HG02610 (cell line): ENCODE measurements around the gene NOC2L.

Source experiments
- ATAC-seq: cut with Tn5 transposase; IDR thresholded peaks from one replicate; pipeline ENCODE4 v1.9.1; 2021; ENCODE audit warnings: mild to moderate bottlenecking, moderate library complexity; ENCODE audit not compliant: unreplicated experiment

NOC2L gene

DNA sequence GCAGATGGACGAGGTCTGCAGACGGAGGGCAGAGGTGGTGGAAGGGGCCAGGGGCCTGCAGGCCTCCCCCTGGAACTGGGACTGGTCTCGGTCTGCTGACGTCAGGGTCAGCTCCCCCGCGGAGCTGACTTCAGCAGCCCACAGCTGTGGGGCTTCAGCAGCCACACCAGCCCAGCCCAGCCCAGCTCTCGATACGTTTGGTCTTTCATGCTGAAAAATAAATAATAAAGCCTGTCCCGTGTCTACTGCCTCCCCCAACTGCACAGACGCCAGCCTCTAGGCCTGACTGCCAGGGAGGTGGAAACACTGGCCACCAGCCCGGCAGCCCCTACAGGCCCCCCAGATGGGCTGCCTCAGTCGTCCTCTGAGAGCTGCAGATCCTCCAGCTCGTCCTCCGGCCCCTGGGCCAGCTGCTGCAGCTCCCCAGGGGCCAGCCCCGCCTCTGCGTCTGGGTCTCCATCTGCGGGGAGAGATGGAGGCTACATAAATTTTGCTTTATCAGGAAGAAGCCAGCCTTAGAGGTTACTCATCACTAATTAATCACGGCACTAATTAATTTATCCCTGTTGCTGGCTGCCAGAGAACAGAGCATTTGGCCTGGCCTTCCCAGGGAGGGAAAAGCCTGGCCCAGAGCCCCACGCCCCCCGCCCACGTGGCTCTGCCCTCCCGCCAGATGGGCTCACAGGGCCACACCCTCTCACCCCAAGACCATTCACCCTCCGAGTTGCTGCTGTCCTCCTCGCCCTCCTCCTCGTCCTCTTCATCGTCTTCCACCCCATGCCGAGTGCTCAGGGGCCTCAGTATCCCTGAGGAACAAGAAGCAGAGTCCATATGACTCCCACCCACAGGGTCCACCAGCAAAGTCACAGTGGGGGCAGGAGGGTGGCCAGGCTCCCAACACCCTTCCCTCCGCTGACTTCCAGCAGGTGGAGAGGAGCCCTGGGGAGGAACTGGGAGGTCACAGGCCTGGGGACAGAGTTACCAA lies 14.4 kb downstream of the NOC2L start:
- ATAC-seq, result no peak

DNA sequence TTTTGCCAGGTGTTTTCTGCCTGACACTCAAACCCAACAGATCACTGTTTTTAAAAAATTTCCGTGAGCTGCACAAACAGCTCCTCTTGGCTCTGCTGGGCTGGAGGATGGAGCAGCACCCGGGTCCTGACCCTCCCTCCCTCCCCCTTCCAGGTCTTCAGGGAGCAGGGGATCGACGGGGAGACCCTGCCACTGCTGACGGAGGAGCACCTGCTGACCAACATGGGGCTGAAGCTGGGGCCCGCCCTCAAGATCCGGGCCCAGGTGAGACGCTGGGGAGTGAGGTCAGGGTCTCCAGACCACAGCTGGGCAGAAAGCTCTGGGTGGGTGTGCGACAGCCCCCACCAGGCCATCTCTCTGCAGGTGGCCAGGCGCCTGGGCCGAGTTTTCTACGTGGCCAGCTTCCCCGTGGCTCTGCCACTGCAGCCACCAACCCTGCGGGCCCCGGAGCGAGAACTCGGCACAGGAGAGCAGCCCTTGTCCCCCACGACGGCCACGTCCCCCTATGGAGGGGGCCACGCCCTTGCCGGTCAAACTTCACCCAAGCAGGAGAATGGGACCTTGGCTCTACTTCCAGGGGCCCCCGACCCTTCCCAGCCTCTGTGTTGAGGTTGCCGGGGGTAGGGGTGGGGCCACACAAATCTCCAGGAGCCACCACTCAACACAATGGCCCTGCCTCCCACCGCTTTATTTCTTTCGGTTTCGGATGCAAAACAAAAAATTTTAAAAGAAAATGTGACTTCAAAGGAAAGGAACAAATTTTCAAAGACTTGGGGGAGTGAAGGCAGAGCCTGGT lies 15.3 kb downstream of the NOC2L start:
- ATAC-seq, result no peak

DNA sequence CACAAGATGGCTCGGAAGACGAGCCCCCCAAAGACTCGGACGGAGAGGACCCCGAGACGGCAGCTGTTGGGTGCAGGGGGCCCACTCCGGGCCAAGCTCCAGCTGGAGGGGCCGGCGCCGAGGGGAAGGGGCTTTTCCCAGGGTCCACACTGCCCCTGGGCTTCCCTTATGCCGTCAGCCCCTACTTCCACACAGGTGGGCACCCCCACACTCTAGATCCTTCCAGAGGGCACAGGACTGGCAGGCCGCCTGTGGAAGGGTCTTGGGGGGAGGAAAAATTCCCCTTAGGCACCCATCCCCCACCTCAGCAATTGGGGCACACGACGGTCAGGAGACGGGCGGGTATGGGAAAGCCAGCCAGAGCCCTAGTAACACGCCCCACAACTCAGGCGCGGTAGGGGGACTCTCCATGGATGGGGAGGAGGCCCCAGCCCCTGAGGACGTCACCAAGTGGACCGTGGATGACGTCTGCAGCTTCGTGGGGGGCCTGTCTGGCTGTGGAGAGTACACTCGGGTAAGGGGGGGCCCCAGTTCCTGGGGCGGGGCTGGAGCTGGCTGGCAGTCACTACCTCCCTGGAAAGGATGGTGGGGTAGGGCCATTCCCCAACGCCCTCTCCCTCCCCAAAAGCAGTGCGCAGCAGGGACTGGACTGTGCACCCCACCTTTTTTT lies 16.1 kb downstream of the NOC2L start:
- ATAC-seq, result no peak

DNA sequence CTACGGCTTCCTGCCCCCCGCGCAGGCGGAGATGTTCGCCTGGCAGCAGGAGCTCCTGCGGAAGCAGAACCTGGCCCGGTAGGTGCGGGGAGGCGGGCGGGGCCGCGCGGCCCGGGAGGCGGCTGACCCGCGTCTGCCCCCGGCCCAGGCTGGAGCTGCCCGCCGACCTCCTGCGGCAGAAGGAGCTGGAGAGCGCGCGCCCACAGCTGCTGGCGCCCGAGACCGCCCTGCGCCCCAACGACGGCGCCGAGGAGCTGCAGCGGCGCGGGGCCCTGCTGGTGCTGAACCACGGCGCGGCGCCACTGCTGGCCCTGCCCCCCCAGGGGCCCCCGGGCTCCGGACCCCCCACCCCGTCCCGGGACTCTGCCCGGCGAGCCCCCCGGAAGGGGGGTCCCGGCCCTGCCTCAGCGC lies 16.6 kb downstream of the NOC2L start:
- ATAC-seq, result no peak

DNA sequence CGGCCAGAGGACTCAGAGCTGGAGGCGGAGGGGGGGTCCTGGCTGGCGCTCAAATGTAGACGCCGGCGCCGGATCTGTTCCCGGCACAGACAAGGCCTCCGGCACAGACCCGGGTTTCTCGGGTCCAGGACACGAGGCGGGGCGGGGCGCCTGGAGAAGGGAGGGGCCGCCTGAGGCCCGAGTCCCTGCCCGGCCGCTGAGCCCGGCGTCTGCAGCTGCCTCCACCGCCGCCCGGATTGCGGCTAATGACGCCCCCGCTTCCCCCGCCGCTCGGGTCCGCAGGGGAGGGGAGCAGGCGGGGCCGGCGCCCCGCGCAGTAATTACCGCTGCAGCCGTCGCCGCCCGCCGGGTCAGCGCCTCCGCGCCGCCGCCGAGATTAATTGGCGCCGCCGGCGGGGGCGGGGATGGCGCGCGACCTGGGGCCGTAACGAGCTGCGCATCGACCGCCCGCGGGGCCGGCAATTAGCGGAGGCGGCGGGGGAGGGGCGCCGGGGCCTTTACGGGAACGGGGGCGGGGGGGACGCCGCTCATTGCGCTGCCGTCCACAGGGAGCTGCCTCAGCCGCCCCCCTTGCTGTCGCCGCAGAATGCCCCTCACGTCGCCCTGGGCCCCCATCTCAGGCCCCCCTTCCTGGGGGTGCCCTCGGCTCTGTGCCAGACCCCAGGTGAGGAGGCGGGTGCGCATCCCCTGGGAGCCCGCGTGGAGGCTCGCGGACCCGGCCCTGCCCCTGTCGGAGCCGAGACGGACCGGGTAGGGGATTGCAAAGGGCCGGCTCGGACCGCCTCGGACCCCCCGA lies 17.3 kb downstream of the NOC2L start:
- ATAC-seq, result no peak

DNA sequence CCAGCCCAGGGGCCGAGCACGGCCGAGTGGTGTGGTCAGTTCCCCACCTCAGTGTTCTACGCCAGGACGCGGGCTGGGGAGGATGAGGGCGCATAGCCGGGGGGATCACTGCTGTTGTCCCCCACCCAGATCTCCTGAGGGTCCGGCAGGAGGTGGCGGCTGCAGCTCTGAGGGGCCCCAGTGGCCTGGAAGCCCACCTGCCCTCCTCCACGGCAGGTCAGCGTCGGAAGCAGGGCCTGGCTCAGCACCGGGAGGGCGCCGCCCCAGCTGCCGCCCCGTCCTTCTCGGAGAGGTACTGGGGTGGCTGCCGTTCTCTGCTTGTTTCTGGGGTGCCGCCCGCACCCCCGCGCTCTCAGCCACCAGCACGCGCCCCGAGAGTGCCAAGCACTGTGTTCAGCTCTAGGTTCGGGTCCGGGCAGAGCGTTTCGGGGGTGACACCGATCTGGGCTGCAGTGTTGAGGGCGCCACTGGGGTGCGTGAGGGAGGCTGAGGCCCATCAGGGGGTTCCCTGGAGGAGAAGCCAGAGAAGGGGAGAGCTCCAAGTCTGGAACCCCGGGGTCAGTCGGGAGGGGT lies 18.0 kb downstream of the NOC2L start:
- ATAC-seq, result no peak

DNA sequence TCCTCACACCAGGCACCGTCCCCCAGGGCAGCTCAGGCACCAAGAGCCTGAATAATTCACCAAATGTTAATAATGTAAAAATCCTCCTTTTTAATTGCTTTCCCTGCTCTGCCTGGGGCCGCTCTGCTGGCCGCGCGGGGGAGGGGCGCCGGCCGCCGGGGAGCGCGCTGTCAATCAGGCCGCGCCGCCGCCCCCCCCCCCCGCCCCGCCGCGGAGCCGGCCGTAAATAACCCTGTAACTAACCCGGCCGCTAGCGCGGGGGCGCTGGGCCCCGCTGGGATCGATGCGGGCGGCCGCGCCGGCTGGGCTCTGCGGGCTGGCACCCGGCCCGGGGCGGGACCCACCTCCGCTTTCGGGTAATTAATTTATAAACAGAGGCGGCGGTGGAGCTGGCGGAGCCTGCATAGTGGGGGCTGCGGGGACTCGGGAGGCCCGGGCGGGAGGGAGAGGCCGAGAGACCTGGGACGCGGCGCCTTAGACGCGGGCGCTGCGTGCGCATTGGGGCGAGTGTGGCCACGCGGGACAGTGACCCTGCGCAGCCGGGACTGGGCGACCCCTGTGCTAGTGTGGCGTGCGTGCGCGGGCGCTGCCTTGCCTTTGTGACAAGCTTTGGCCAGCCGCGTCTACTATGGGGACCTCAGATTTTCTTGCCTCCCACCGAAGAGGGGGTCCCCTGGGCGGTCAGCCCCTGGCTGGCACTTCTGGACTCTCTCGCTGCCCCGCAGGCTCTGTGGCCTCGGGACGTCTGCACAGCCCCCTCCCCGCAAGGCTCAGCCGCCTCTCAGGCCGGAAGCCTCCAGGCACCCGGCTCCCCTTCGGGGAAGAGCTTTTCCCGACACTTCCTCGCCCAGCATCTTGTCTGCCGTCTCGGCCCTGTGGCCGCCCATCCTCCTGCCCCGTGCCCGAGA lies 18.7 kb downstream of the NOC2L start:
- ATAC-seq, result no peak

DNA sequence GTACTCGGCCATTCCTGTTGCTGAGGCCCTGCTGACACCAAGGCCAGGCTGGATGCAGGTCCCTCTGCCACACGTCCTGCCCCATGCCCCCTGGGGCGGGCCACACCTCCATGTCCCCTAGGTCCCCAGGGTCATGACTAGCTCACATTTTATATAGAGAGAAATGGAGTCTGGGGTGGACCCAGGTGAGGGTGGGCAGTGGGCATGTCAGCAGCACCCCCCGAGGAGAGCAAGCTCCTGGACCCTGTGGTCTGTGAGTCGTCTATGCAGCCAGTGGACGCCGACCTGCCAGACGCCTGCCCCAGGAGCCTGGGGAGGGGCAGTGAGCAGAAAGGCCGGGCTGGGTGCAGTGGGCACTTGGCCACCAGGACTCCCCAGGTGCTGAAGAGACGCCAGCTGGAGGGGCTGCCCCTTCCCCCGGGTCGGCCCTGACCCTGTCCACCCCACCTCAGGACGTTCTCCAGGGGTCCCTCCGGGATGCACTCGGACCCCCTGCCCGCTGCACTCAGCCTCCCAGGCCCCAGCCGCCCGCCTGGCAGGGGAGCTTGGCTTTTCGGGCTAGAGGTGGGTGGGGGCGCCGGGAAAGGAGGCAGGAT lies 19.4 kb downstream of the NOC2L start:
- no peak for ATAC-seq

DNA sequence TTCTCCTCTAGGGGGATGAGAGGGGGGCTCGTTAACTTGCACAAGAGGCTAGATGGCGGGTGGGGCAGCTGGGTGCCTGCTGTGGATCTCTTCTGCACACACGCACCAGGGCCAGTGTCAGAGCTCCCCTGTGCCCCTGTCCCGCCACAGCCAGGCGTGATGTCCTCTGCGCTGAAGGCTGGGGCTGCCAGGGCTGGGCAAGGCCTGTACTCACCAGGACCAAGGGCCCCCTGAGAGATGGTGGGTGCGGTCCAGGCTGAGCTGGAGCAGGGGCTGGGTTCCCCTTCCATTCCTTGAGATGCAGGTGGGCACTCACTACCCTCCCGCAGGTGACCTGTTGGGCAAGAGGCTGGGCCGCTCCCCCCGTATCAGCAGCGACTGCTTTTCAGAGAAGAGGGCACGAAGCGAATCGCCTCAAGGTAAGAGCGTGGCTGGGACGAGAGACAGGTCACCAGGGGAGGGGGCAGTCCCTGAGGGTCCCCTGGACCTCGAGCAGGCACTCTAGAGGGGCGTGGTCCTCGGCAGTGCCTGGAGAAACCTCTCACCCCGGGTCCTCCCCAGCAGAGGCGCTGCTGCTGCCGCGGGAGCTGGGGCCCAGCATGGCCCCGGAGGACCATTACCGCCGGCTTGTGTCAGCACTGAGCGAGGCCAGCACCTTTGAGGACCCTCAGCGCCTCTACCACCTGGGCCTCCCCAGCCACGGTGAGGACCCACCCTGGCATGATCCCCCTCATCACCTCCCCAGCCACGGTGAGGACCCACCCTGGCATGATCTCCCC lies 20.2 kb downstream of the NOC2L start:
- ATAC-seq, result no peak

DNA sequence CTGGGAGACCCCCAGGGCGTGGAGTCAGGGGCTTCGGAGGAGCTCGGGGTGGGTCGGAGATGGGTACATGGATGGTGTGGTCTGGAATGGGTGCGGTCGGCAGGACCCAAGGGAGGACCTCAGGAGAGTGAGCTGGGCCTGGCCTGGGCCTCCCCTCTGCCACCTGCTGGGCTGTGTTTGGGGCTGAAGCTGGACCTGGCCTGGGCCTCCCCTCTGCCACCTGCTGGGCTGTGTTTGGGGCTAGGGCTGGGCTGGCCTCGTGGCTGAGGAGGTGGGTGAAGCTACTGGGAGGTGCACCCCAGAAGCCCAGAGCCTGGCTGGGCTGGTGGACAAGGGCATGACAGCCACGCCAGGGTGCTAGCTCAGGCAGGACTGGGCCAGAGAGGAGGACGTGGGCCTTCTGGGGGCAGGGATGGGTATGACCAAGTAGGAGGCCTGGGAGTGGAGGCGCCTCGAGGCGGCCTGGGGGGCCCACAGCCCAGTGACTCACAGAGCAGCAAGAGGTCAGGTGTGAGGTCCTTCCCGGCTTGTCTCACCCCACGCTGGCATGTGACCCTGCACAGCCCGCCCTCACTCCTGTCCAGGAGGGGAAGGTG lies 20.9 kb downstream of the NOC2L start:
- ATAC-seq, result no peak

DNA sequence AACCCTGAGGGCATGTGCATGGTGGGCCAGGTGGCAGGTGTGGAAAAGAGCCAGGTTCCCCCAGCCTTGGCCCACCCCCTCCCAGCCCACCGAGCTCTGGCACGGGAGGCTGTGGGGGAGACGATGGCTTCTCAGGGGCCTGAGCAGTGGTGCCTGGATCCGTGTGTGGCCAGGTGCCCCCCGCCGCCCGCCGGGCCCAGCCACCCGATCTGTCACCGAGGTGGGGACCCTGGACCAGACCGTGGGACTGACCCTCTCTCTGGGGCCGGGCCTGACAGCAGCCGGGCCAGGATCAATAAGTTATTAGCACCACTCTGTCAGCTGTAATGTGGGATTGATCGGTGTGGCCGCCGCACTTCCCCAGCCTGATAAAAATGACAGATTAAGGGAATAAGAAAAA lies 21.5 kb downstream of the NOC2L start:
- ATAC-seq, result no peak

DNA sequence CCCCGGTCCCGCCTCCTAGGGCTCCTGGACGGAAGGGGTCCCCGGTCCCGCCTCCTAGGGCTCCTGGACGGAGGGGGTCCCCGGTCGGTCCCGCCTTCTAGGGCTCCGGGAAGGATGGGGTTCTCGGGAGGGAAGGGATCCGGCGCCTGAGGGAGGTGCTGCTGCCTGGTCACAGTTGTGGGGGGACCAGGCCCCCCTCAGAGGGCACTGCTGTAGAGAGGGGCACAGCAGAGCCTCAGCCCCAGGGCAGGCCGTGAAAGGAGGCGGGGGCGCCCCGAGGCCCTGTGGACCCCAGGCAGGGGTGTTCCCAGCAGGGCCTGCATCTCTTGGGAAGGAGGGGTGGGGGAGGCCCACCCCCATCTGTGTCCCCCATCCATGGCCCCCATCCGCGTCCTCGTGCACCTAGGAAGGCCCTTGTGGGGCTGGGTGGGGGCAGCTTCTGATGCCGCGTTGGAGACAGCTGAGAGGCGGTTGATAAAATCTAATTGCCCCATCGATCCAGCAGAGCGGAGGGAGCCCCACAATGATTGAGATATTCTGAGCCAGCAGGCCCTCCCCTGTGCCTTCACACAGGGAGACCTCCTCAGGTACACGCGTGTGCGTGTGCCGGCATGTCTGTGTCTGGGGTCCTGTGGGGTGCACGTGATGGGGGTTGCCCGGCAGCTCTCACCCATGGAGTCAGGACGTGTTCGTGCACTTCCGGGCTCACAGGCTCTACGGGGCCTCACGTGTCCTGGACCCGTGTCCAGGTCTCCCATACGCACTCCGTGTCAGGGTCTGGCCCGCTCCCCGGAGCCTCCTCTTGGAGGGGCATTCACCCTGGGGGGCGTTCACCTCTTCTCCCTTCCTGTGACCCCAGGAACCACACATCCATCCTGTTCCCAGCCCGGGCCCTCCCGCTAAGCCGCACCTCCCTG lies 22.4 kb downstream of the NOC2L start:
- no peak for ATAC-seq

DNA sequence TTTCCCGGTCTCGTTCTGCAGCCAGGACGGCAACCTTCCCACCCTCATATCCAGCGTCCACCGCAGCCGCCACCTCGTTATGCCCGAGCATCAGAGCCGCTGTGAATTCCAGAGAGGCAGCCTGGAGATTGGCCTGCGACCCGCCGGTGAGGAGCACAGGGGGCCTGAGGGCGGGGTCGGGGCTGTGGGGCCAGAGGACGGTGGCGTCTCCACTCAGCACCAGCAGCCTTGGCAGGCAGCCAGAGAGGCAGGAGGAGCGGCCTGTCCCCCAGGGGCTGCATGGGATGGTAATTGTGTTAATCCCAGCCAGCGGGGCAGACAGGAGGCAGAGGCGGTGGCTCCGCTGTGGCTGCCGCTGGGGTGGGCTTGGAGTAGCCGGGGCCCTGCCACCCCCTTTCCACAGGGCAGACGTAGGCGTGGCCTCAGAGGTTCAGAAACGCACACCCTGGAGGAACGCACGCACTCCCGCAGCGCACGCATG lies 23.3 kb downstream of the NOC2L start:
- no peak for ATAC-seq

DNA sequence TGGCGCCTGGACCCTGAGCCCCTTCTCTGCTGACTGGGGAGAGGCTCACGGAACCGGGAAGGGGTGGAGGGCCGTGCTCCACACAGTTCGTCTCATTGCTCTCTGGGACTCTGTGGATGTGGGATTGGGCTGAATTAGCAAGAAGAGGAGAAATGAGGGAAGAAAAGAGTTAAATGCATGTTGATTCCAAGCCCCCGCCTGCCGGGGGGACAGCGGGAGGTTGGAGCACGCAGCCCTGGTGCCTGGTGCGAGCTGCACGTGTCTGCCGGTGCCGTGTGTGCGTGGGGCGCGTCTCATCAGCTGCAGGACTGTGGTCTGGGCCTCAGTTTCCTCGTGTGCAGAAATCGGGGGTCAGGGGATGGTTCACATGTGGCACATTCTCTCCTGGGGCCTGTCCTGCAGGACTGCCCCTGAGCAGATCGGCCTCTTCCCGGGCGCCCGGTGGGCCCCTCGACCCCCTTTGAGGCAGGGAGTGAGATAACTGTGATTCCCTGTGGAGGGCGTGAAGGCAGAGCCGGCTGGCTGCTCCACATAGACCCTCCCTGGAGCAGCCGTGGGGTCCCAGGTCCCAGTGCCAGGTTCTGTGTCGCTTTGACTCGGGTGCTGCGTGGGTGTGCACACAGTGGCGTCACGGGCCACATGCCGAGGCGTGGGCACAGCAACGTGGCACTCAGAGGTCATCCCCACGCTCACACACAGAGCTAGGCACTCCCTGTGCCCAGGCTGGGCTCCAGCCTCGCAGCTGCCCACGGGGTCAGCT lies 23.9 kb downstream of the NOC2L start:
- no peak for ATAC-seq

DNA sequence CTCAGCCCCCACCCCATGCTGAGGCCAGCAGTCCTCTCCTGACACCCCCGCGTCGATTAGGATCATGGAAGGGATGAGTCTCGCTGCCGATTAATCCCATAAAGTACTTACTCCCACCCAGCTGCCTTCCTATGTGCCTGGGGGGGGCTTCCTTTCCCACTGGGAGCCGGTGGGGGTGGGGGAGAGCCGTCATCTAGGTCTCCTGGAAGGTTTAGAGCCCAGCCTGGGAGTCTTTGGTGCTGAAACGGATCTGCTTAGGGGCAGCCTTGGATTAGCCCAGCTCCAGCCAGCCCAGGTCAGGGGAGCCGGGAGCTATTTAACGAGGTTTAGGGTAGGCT lies 25.5 kb downstream of the NOC2L start:
- ATAC-seq, result no peak
